Body of pancreas (tissue), 4 donors: ENCODE measurements around the gene TCF12.

Source experiments
- POLR2A ChIP-seq, 3 donors: fragments of 450-650 bp; IDR thresholded peaks; one replicate each; pipeline ENCODE4 v1.6.1; 2016; ENCODE audit warnings: antibody characterized with exemption in 3 of 3, mild to moderate bottlenecking in 2 of 3
- TF ChIP-seq, protein P1 (sequence below), 7 experiments: fragments of 450-650 bp in 4 of 7; fragments of 200-600 bp in 3 of 7; sonication (generic) in 3 of 7; IDR thresholded peaks; one replicate each; pipeline ENCODE4 v1.5.1; 2016 to 2019; ENCODE audit warnings: antibody characterized with exemption in 7 of 7

DNA sequence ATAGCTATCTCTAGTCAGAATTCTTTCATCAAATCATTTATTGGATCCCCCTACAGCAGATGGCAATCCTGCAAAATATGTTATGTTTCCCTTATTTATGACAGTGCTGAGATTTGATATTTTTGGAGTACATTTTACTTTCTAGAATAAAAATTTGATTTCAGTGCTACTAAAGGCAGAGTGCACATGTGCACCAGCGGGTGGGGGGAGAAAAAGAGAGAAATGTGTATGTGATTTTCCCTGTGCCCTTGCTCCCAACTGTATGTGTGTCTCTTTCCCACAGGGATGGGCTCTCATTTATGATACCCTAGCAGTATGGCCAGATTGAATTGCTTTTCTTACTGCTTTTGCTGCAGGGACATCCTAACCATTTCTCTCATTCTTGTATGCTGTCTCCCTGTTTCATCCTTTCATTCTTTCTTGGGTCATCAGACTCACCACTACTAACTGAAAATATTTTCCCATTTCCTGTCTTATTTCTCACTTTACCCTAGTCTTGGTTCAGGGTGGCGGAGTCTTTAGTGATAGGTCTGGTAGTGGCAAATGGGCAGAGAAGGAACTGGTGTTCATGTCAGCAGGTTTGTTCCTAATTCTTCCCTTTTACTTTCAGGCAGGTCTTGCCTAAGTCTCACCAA lies 140.7 kb downstream of the TCF12 start:
- no peak for TF ChIP-seq POLR2A (IDR thresholded peaks at IDR 0.05)
- TF ChIP-seq, protein P1, sequence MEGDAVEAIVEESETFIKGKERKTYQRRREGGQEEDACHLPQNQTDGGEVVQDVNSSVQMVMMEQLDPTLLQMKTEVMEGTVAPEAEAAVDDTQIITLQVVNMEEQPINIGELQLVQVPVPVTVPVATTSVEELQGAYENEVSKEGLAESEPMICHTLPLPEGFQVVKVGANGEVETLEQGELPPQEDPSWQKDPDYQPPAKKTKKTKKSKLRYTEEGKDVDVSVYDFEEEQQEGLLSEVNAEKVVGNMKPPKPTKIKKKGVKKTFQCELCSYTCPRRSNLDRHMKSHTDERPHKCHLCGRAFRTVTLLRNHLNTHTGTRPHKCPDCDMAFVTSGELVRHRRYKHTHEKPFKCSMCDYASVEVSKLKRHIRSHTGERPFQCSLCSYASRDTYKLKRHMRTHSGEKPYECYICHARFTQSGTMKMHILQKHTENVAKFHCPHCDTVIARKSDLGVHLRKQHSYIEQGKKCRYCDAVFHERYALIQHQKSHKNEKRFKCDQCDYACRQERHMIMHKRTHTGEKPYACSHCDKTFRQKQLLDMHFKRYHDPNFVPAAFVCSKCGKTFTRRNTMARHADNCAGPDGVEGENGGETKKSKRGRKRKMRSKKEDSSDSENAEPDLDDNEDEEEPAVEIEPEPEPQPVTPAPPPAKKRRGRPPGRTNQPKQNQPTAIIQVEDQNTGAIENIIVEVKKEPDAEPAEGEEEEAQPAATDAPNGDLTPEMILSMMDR (IDR thresholded peaks at IDR 0.05), result no peak
